ENCODE data around the gene DGKI. TPM values are rescaled to one million over a fixed set of nuclear protein-coding genes. Genes with fewer than 3 reads are reported as not detected.

DGKI gene
- total RNA-seq, 1 experiment from 2014 or later, result 0.39 TPM

DNA sequence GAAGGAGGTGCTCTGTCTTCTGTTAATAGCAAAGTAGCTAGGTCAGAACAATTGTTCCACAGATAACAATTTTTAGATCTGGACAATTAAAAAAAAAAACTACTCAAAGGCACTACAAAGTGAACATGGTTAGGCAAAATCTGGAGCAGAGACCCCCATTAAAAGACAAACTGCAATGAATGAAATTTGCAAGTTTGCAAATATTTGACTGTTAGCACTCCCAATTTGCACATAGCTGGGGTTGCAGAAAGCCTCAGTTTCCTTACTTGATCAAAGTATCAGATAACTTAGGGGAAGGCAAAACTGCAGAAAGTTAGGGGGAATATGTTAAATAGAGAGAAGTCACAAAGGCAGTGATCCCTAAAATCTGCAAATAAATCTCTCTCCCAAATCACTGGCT is 68.3 kb downstream of the DGKI start:
- CTCF ChIA-PET, result no interaction called here
- Histone ChIP-seq H3K9me3 (ENCODE audit: low read depth, low read length, poor library complexity, severe bottlenecking) (no peaks in the 10 kb centered on the region), H3K4me3 (ENCODE audit: low read depth, low read length, poor library complexity, severe bottlenecking) (no peak overlapping the region), H3K4me1 (ENCODE audit: insufficient read depth, low read length, poor library complexity, severe bottlenecking) (no peaks in the 10 kb centered on the region), H3K36me3 (ENCODE audit: insufficient read depth, low read length, poor library complexity, severe bottlenecking) (no peaks in the 10 kb centered on the region), H3K27me3 (replicated peaks; ENCODE audit: insufficient read depth, low read depth, low read length, poor library complexity) (peaks cover 5% of the 10 kb centered on the region), H3K27ac (ENCODE audit: low read depth, low read length, poor library complexity, severe bottlenecking) (no peak overlapping the region)
- TF ChIP-seq EZH2 (IDR thresholded peaks at IDR 0.05; ENCODE audit: borderline replicate concordance, low read depth, low read length, poor library complexity, severe bottlenecking) (no peak), CTCF (conservative IDR thresholded peaks at IDR 0.05; ENCODE audit: low read depth, low read length) (no peak)
- intact Hi-C loops (cut with micrococcal nuclease; ENCODE audit: unreplicated experiment), result no loop called here
- POLR2A ChIA-PET (ENCODE audit: low non-redundant PET), result no interaction called here
- DNase-seq (ENCODE audit: low spot score), result no peak
- BruUV-seq (replicated peaks), result no TSS peak

- H3K4me1 ChIP-seq (ENCODE audit: insufficient read depth, low read length, poor library complexity, severe bottlenecking), result no peaks in the 10 kb centered on the region
- no peak overlapping the region for H3K27ac ChIP-seq (ENCODE audit: low read depth, low read length, poor library complexity, severe bottlenecking)
- CTCF ChIA-PET, result no interaction called here
- H3K27me3 ChIP-seq (replicated peaks; ENCODE audit: insufficient read depth, low read depth, low read length, poor library complexity), result no peaks in the 10 kb centered on the region
- no peaks in the 10 kb centered on the region for H3K36me3 ChIP-seq (ENCODE audit: insufficient read depth, low read length, poor library complexity, severe bottlenecking)
- TF ChIP-seq EZH2 (IDR thresholded peaks at IDR 0.05; ENCODE audit: borderline replicate concordance, low read depth, low read length, poor library complexity, severe bottlenecking) (no peak), CTCF (conservative IDR thresholded peaks at IDR 0.05; ENCODE audit: low read depth, low read length) (no peak)
- POLR2A ChIA-PET (ENCODE audit: low non-redundant PET), result no interaction called here
- no peak for DNase-seq (ENCODE audit: low spot score)
- H3K9me3 ChIP-seq (ENCODE audit: low read depth, low read length, poor library complexity, severe bottlenecking), result no peaks in the 10 kb centered on the region
- H3K4me3 ChIP-seq (ENCODE audit: low read depth, low read length, poor library complexity, severe bottlenecking), result no peak overlapping the region
- no TSS peak for BruUV-seq (replicated peaks)
- intact Hi-C loops (cut with micrococcal nuclease; ENCODE audit: unreplicated experiment), result no loop called here
Measured at GRCh38 chr7:137774793-137775201, 72.0 kb downstream of the DGKI start.

DNA sequence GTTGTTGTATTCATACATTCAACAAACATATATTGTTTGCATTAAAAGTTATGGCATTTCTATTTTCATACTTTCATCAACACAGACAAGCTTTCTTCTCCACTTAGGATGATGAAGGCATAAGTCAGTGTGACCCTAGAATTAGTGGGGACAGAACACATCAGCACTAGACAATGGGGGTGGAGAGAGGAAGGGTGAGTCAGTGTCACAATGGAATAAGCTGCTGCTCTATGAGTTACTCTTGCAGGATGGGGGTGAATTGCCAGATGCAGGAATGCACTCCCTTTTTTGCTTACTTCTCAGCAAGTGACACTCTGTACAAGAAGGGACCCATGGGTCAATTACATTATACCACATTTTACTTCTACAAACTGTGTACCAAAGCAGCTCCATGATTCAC is 74.0 kb downstream of the DGKI start:
- intact Hi-C loops (cut with micrococcal nuclease; ENCODE audit: unreplicated experiment), result no loop called here
- Histone ChIP-seq H3K4me3 (ENCODE audit: low read depth, low read length, poor library complexity, severe bottlenecking) (no peak overlapping the region), H3K36me3 (ENCODE audit: insufficient read depth, low read length, poor library complexity, severe bottlenecking) (no peaks in the 10 kb centered on the region), H3K27me3 (replicated peaks; ENCODE audit: insufficient read depth, low read depth, low read length, poor library complexity) (no peaks in the 10 kb centered on the region), H3K4me1 (ENCODE audit: insufficient read depth, low read length, poor library complexity, severe bottlenecking) (no peaks in the 10 kb centered on the region), H3K9me3 (ENCODE audit: low read depth, low read length, poor library complexity, severe bottlenecking) (no peaks in the 10 kb centered on the region), H3K27ac (ENCODE audit: low read depth, low read length, poor library complexity, severe bottlenecking) (no peak overlapping the region)
- CTCF ChIA-PET, result no interaction called here
- DNase-seq (ENCODE audit: low spot score), result no peak
- POLR2A ChIA-PET (ENCODE audit: low non-redundant PET), result no interaction called here
- TF ChIP-seq EZH2 (IDR thresholded peaks at IDR 0.05; ENCODE audit: borderline replicate concordance, low read depth, low read length, poor library complexity, severe bottlenecking) (no peak), CTCF (conservative IDR thresholded peaks at IDR 0.05; ENCODE audit: low read depth, low read length) (no peak)
- BruUV-seq (replicated peaks), result no TSS peak
